ENCODE measurements around the gene HOXD3. TPM values are rescaled to one million over a fixed set of nuclear protein-coding genes. Genes with fewer than 3 reads are reported as not detected.

The HOXD3 gene
- total RNA-seq, 4 donors from 2014 or later = 2.0 to 9.1 (median 8.3) TPM

DNA sequence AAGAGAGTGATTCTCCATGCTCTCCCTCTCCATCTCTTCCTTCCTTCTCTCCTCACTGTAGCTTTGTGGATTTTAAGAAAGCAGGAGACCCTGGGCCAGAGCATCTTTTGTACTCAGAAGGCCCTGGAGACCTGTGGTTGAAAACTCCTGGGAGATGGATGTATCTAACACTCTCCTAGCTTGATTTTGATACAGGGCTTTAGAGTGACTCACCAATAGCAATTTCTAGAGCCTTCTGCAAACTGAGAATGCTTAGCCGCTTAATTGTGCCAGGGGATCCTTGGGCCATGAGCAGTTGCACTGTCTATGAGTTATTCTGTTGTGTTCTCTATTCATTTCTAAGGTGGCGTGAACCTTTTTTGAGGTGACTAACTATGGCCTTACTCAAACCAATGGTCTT, 49.0 kb downstream of the HOXD3 start:
- DNase-seq = no peak

DNA sequence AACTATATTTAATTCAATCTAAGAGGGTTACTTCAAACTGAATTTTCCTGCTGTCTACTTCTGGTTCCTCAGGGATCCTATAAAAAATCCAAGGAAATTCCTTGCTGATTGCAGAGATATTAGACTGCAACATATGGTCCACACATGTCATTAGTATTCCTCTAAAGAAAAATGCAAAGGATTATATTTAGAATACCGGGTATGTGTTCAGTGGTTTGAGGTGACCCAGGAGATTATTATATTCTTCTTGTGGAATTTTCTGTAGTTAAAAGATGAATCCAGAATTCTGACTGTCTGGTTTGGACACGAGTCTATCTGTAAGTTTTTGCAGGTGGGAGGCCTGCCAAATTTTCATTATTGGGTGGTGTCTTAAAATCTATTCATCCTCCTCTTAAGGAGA, 49.6 kb downstream of the HOXD3 start:
- Histone ChIP-seq H3K4me3 (no peak overlapping the region), H3K27me3 (no peaks in the 10 kb centered on the region), H3K9me3 (no peaks in the 10 kb centered on the region), H3K36me3 (no peaks in the 10 kb centered on the region), H3K4me1 (no peaks in the 10 kb centered on the region), H3K27ac (no peak overlapping the region)
- no peak for DNase-seq
- TF ChIP-seq, protein P1, sequence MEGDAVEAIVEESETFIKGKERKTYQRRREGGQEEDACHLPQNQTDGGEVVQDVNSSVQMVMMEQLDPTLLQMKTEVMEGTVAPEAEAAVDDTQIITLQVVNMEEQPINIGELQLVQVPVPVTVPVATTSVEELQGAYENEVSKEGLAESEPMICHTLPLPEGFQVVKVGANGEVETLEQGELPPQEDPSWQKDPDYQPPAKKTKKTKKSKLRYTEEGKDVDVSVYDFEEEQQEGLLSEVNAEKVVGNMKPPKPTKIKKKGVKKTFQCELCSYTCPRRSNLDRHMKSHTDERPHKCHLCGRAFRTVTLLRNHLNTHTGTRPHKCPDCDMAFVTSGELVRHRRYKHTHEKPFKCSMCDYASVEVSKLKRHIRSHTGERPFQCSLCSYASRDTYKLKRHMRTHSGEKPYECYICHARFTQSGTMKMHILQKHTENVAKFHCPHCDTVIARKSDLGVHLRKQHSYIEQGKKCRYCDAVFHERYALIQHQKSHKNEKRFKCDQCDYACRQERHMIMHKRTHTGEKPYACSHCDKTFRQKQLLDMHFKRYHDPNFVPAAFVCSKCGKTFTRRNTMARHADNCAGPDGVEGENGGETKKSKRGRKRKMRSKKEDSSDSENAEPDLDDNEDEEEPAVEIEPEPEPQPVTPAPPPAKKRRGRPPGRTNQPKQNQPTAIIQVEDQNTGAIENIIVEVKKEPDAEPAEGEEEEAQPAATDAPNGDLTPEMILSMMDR (IDR thresholded peaks at IDR 0.05) = no peak
- no peak for TF ChIP-seq POLR2A (IDR thresholded peaks at IDR 0.05)

More for the DNA sequence above, 49.0 kb downstream of the HOXD3 start:
- no peak for TF ChIP-seq POLR2A (IDR thresholded peaks at IDR 0.05)
- TF ChIP-seq, protein P1 (IDR thresholded peaks at IDR 0.05) = no peak
- Histone ChIP-seq H3K27me3 (no peaks in the 10 kb centered on the region), H3K27ac (no peak overlapping the region), H3K4me3 (no peak overlapping the region), H3K4me1 (no peaks in the 10 kb centered on the region), H3K9me3 (no peaks in the 10 kb centered on the region), H3K36me3 (no peaks in the 10 kb centered on the region)

DNA sequence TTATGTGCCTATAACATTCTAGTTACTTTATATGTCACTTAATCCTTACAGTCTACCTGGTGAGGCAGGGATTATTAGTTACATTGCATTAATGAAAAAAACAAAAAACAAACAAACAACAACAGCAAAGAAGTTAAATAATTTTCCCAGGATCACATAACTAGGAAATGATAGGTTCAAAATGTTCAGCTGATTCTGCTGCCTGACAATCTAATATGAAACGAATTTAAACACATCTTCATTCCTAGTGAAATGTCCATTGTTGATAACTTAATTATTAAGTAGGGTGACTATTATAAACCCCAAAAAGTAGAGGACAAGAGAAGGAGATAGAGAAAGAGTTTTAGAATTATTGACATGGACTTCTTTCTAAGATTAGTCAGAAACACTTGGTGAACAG, 54.0 kb downstream of the HOXD3 start:
- H3K9me3 ChIP-seq = no peaks in the 10 kb centered on the region
- no peak overlapping the region for H3K4me3 ChIP-seq
- no peak for DNase-seq
- no peak for TF ChIP-seq POLR2A (IDR thresholded peaks at IDR 0.05)
- TF ChIP-seq, protein P1 (IDR thresholded peaks at IDR 0.05) = no peak
- H3K27ac ChIP-seq = no peak overlapping the region
- no peaks in the 10 kb centered on the region for H3K27me3 ChIP-seq
- H3K4me1 ChIP-seq = no peaks in the 10 kb centered on the region
- no peaks in the 10 kb centered on the region for H3K36me3 ChIP-seq

DNA sequence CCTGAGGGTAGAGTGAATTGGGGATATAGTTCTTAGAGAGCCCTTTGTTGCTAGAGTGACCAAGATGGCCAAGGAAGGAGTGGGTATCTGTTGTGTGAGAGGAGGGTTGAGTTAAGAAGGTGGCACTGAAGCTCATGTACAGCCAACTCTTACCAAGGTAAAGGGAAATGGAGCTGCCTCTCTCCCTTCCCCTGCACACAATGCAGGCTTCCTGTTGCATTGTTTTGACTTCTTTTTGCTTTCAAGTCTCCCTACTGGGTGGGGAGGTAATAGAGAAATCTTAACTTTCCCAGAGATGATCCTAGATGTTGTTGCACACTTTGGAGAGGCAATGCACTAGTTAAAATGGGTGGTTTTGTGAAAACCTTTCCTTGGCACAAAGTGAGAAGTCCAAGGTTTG, 55.2 kb downstream of the HOXD3 start:
- TF ChIP-seq, protein P1 (IDR thresholded peaks at IDR 0.05) = no peak
- TF ChIP-seq POLR2A (IDR thresholded peaks at IDR 0.05) = no peak
- Histone ChIP-seq H3K36me3 (no peaks in the 10 kb centered on the region), H3K4me3 (no peak overlapping the region), H3K9me3 (no peaks in the 10 kb centered on the region), H3K27me3 (no peaks in the 10 kb centered on the region), H3K4me1 (no peaks in the 10 kb centered on the region), H3K27ac (no peak overlapping the region)
- no peak for DNase-seq

DNA sequence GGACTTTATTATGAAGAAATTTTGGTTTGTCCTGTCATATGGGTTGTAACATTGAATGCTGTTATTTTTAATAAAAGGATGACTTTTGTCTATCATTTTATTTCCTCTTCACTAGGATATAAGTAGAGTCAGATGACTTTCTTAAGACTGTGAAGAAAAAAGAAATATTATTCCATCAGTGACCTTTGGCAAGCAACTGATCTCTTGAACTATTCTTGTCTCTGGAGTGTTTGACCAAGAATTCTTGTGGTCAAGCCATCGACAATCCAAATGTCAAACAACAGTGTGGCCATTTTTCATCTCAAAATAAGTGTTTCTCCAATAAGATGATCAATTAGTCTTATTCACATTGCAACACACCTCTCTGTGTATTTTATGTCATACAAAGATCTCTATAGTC, 56.3 kb downstream of the HOXD3 start:
- TF ChIP-seq, protein P1 (IDR thresholded peaks at IDR 0.05) = no peak

More for the DNA sequence above, 56.3 kb downstream of the HOXD3 start:
- Histone ChIP-seq H3K27ac (no peak overlapping the region), H3K9me3 (no peaks in the 10 kb centered on the region), H3K27me3 (no peaks in the 10 kb centered on the region), H3K4me1 (no peaks in the 10 kb centered on the region), H3K4me3 (no peak overlapping the region), H3K36me3 (no peaks in the 10 kb centered on the region)
- no peak for DNase-seq

Small RNA genes within 50 kb of the gene (small RNA-seq; reads per million reads assigned to genes)
- gene MIR10B = 281,295 to 377,218 reads per million in 2 donors

Other genes starting within 250 kb of the HOXD3 start
- gene LNPK, start 155.0 kb upstream of the HOXD3 start, total RNA-seq = 10 to 100 TPM; 14.3 to 23.9 (median 15.6) TPM
- not detected for gene EVX2, start 73.3 kb upstream of the HOXD3 start, total RNA-seq
- gene HOXD13, start 64.6 kb upstream of the HOXD3 start, total RNA-seq = not detected
- gene HOXD12, start 57.5 kb upstream of the HOXD3 start, total RNA-seq = not detected
- gene HOXD11, start 50.0 kb upstream of the HOXD3 start, total RNA-seq = not detected
- not detected for gene HOXD10, start 40.5 kb upstream of the HOXD3 start, total RNA-seq
- gene HOXD9, start 34.6 kb upstream of the HOXD3 start, total RNA-seq = under 1 TPM in 1 of 4 donors, not detected in 3; 0.70 TPM
- 1 to 10 TPM; 3.3 to 9.1 (median 5.0) TPM for gene HOXD8, start 27.6 kb upstream of the HOXD3 start, total RNA-seq
- gene HOXD4, start 5.8 kb upstream of the HOXD3 start, total RNA-seq = 10 to 100 TPM in 2 of 4 donors, 1 to 10 TPM in 2; 1.7 to 13.2 (median 7.0) TPM
- gene HOXD1, start 31.4 kb downstream of the HOXD3 start, total RNA-seq = 10 to 100 TPM in 1 of 4 donors, 1 to 10 TPM in 3; 2.5 to 11.5 (median 9.5) TPM
- 10 to 100 TPM; 17.6 to 33.1 (median 28.9) TPM for gene MTX2, start 112.1 kb downstream of the HOXD3 start, total RNA-seq

Data from Peyer's patch (tissue), 4 donors.